ENCODE results near the gene L1CAM. TPM values are rescaled to one million over a fixed set of nuclear protein-coding genes. Genes with fewer than 3 reads are reported as not detected.

Gene L1CAM
- total RNA-seq, 2 donors from 2014 or later, result 1.1 to 1.8 TPM

DNA sequence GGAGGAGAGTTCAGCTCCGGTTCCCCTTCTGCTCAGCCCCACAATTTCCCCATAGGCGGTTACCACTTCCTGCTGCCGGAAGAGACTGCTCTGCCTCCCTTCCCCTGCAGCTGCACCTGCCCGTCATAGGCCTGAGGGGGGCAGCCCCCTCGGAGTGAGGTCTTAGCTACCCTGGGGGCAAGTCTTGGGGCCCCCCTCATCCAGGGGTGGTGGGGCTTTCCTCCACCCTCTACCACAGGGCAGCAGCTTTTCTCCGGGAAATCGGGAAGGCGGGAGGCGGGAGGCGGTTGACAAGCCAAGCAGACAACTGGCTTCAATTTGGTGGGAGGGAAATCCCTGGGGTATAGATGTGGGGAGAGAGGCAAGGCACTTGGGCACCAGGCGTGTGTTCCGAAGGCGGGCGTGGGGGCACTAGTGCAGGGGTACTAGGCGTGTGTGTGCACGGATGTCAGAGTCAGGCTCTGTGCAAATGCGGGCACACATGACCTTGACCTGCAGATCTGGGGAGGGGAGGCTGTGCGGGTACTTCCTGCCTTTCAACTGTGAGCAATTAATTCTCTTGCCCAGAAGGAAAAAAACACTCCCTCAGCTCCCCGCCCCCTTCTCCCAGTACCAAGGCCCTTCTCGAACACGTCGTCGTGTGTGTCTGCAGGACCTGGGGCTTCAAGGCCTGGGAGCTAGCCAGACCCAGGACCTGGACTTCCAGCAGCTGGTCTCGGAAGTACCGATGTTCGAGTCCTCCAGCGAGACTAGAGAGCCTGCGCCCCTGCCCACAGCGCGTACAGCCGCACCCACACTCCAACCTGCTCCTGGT lies 41.1 kb upstream of the L1CAM start:
- Mint-ChIP-seq H3K9me3 (no peaks in the 10 kb centered on the region), H3K36me3 (peaks cover 12 to 21% of the 10 kb centered on the region in 2 donors), H3K27ac (peak overlapping the region; percentile 94 to 96)
- DNase-seq (ENCODE audit: low spot score in 2 of 2), result peak; percentile 55 to 76
- peak; percentile 47 to 54 for ATAC-seq

DNA sequence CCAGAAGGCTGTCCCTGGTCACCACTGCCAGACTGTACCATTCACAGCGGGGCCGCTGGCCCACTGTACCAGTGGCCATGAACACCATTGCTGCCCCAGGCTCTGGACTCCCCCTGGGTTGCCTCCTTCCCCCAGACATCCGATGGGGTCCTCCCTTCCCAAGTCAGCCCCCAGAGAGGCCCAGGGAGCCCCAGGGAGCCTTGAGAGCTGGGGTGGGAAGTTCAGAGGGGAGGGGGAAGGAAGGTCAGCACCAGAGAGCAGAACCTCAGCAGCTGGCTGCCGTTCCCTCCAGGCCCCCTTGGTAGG lies 40.5 kb upstream of the L1CAM start:
- peak; percentile 10 to 13 for ATAC-seq
- Mint-ChIP-seq H3K27ac (peak overlapping the region; percentile 94 to 96), H3K9me3 (no peaks in the 10 kb centered on the region), H3K36me3 (peaks cover 12 to 17% of the 10 kb centered on the region in 2 donors)
- DNase-seq (ENCODE audit: low spot score in 2 of 2), result peak in 1 of 2 donors; percentile 68

DNA sequence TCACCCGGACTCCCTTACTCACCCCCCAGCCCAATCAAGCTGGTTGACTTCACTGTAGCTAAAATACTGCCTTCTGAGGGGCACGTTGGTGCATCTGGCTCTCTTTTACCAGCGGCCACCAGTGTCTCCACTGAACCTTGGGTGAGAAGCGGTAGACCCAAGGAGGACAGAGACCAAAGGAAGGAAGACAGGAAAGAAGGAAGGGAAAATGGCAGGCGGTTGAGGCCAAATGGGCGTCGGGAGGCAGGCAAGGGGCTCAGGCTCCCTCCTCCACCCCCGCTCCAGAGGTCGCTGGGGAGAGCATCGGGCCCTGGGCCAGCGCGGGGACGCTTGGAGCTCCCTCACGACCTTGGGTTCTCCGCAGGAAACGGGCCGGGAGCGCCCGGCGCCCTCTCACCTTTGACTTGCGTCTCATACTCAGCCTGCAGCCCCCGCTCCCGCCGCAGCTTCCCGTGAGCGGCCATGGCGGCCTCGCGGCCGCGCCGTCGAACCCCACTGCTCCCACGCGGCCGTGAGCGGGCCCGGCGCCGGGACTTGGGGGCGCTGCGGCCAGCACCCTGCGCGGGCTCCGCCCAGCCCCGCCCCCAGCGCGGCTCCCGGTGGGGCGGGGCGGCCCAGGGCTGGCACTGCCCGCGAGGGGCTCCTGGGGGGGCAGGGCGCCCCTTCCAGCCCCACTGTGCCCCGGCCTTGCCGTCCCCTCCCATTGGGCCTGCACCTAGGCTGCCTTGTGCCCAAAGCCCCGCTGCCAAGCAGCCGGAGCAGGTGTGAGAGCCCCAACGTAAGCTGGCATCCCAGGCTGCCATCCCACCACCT lies 40.0 kb upstream of the L1CAM start, which contains the start of gene ARHGAP4:
Gene ARHGAP4 (minus strand): TSS at position 526 of the 813 bp plus-strand sequence. CDS start 62 bp downstream, at position 464.
- peaks cover 12 to 15% of the 10 kb centered on the region in 2 donors for H3K36me3 Mint-ChIP-seq
- peak; percentile 11 to 34 for ATAC-seq
- no peaks in the 10 kb centered on the region for H3K9me3 Mint-ChIP-seq
- peak; percentile 51 to 73 for DNase-seq (ENCODE audit: low spot score in 2 of 2)
- peak within 1 kb of the TSS; percentile 94 to 97 for H3K27ac Mint-ChIP-seq

DNA sequence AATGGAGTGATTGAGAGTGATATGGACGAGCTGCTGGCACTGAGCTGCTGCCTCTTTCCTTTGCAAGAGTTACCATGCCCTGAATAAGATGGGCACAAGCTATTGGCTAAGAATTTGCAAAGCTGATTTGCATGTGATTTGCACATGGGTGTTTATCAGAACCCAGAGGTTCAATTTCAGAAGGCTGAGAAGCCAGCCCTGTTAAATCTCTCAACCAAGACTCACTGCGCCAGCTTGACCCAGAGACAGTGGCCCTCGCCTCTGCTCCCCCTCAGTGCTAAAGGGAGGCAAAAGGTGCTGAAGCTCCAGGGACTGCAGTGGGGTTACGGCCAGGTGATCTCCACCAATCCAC lies 39.4 kb upstream of the L1CAM start:
- DNase-seq (ENCODE audit: low spot score in 2 of 2), result no peak
- peaks cover 12 to 15% of the 10 kb centered on the region in 2 donors for H3K36me3 Mint-ChIP-seq
- peak overlapping the region; percentile 94 to 97 for H3K27ac Mint-ChIP-seq
- no peak for ATAC-seq
- H3K9me3 Mint-ChIP-seq, result no peaks in the 10 kb centered on the region

DNA sequence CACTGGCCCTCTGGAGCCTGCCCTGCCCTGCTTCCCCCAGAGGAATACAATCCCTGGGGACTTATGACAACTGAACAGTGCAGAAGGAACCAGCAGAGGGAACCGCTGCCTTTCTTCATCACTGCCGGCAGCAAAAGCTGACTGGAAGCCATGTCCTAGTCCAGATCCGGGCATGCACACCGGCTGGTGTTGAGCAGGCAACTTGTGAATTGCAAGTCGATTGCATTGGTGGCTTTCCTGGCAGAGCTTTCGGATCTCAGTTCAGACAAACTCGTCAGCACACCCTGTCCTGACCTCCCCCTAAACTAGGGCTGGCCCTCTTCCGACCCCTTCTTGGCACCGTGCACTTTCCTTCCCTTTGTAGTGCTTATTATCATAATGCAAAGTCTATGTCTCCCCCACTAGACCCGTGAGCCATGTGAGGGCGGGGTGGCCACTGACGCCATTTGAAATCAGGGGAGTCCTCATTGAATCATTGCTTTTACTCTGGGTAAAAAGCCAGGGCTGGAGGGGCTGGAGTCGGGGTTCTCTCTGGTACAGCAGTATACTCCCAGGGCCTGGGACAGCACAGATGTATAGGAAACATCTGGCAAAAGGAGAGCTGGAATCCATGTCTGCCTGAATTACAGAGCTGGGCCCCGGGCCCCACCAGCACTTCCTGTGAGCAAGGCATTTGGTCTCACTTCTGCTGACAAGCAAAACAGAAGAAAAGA lies 38.3 kb upstream of the L1CAM start:
- DNase-seq (ENCODE audit: low spot score in 2 of 2) (no peak), ATAC-seq (no peak)
- H3K36me3 Mint-ChIP-seq, result peaks cover 12 to 15% of the 10 kb centered on the region in 2 donors
- peak overlapping the region; percentile 94 to 97 for H3K27ac Mint-ChIP-seq
- no peaks in the 10 kb centered on the region for H3K9me3 Mint-ChIP-seq

DNA sequence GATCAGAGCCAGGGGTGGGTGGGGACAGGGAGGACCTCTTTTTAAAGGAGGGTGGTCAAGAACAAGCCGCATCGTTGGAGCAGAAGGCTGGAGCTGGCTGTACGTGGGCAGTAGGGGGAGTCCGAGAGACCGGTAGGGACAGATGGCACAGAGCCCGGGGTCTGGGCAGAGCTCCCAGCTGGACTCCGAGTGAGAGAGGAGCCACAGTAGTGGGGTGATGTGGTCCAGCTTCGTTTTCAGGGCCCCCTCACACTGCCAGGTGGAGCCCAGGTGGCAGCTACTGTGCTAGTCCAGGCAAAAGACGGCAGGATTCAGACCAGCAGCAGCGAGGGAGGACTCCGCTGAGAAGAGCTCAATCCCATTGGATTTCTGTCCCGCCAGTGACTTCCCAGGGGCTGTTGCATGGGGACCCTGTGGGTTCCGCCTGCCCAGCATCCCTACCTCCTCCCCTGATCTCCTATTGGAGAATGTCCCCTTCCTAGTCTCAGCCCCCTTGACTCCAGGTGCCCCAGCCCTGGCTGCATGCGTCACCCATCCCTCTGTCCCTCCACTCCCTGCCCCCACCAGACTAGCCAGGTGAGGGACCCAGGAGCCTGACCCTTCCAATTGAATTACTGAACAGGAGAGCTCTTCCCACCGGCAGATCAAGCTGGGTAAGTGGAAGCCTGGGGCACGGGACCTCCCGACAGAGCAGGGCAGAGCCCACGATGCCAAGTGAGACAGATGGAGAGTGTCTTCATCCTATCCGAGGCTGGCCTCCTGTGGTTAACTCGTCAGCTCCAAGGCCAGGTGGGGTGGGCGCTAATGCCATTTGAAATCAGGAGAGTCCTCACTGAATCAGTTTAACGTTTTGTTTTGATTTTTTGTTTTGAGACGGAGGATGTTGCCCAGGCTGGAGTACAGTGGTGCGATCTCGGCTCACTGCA lies 37.2 kb upstream of the L1CAM start:
- Mint-ChIP-seq H3K36me3 (peaks cover 12 to 15% of the 10 kb centered on the region in 2 donors), H3K27ac (peak overlapping the region; percentile 60 to 94), H3K9me3 (no peaks in the 10 kb centered on the region)
- ATAC-seq (no peak), DNase-seq (ENCODE audit: low spot score in 2 of 2) (no peak)

DNA sequence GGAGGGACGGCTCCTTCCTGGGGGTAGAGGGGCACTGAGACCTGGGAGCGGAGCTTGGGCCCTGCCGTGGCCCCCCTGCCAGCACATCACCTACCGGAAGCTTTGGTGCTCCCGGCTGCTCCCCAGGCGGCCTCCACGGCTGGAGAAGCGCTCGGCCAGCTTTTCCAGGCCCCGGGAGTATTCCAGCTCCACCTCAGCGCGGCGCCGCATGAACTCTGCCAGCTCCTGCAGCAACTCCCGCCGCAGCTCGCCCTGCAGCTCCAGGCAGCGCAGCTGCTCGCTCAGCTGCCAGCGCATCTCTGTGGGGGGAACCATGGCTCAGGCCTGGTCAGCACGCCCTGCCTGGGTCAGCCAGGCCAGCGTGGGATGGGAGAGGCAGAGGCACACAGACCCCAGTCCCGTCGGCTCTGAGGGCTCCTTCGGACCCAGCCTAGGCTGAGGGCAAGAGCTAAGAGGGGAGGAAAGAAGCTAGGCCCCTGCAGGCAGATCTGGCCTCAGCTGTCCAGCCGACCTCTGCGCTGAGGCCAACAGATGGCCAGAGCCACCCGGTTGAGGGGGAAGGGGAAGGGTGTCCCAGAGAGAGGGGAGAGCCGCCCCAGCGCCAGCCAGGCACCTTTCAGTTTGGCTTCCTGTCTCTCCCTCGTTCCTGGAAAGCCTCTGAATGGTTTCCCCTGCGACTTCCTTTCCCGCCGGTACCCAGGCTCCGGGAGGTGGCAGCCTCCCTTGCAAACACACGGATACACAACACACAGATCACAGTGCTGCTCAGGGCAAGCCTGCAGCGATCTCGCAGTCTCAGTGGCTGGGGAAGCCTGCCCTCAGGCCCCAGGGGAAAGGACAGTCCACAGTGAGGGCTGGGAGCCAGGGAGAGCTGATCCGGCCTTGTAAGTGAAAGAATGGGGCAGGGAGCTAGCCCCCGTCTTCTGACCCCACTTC lies 35.8 kb upstream of the L1CAM start:
- peaks cover 15 to 17% of the 10 kb centered on the region in 2 donors for H3K36me3 Mint-ChIP-seq
- ATAC-seq, result no peak
- peak overlapping the region; percentile 44 to 94 for H3K27ac Mint-ChIP-seq
- DNase-seq (ENCODE audit: low spot score in 2 of 2), result no peak
- no peaks in the 10 kb centered on the region for H3K9me3 Mint-ChIP-seq

DNA sequence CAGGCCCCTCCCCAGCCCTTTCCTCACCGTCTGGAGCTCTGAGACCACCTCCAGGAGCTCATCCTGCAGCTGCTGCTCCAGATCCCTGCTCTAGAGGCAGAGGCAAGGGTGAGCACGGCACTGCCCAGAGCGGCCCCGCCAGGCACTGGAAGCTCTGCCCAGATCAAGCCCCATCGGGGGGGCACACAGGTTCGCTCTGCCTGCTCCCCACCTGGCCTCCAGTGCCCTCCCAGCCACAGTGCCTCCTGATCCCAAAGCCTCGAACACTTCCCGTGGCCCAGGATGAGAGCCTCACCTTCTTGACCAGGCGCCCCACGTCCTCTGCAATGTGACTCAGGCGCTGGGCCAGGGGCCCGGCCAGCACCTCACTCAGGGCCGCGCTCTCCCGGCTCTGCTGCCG lies 35.1 kb upstream of the L1CAM start:
- Mint-ChIP-seq H3K27ac (peak overlapping the region in 1 of 2 donors; percentile 74), H3K9me3 (no peaks in the 10 kb centered on the region), H3K36me3 (peaks cover 15 to 17% of the 10 kb centered on the region in 2 donors)
- DNase-seq (ENCODE audit: low spot score in 2 of 2), result no peak
- no peak for ATAC-seq

DNA sequence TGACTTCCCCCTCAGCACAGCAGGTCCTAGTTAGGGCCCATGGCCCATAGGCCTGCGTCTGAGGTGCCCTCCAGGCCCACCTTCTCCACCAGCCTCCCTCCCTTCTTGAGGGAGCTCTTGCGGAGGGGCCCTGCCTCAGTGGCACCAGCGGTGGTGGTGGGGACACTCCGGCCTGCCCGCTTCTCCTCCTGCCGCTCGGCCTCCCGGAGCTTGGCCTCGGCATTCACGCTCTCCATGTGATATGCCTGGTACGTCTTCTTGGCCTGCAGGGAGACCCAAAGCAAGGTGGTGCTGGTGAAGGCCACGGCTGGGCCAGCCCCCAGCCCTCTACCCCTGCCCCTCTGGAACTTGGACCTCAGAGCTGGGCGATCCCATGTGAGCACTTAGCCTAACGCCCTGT lies 34.6 kb upstream of the L1CAM start:
- no peak for ATAC-seq

DNA sequence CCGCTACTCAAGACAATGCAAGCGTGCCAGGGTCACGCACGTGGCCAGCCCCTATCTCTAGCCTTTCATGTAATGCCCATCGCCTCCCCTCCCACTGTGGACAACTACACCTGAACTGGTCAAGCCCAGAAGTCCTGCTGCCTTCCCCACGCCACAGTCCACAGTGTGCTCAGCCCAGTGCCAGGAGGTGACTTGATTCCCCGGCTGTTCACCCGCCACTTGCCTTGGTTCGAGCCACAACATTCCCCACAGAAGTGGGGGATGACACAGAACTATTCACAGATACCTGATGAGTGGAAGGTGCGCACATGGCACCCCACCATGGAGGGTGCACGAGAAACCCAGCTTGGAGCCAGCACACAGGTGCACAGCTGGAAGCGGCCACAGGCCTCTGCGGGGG lies 33.3 kb upstream of the L1CAM start:
- no peak overlapping the region for H3K27ac Mint-ChIP-seq
- peaks cover 2 to 8% of the 10 kb centered on the region in 2 donors for H3K36me3 Mint-ChIP-seq
- H3K9me3 Mint-ChIP-seq, result no peaks in the 10 kb centered on the region
- ATAC-seq (no peak), DNase-seq (ENCODE audit: low spot score in 2 of 2) (no peak)

More for the DNA sequence above, 34.6 kb upstream of the L1CAM start:
- DNase-seq (ENCODE audit: low spot score in 2 of 2), result no peak
- H3K27ac Mint-ChIP-seq, result no peak overlapping the region
- peaks cover 14% of the 10 kb centered on the region in 2 donors for H3K36me3 Mint-ChIP-seq
- no peaks in the 10 kb centered on the region for H3K9me3 Mint-ChIP-seq

DNA sequence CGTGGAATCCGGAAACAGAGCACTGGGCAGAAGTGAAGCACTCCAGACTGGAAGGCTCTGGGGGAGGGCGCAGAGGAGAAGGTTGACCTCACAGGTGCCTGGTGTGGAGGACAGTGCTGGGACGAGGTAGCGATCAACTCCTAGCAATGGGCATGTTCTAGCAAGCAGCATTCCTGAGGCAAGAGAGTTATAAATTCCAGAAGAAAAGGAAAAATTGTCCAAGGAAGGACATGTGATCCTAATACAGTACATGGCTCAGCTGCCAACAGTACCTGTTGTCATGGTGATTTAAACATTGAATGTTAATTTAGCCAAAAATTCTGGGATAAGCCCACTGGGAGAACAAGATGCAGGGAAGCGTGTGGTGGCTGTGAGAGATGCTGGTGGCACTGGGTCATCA lies 31.9 kb upstream of the L1CAM start:
- Mint-ChIP-seq H3K27ac (no peak overlapping the region), H3K36me3 (peaks cover 0 to 6% of the 10 kb centered on the region in 2 donors), H3K9me3 (no peaks in the 10 kb centered on the region)
- no peak for ATAC-seq
- DNase-seq (ENCODE audit: low spot score in 2 of 2), result no peak

DNA sequence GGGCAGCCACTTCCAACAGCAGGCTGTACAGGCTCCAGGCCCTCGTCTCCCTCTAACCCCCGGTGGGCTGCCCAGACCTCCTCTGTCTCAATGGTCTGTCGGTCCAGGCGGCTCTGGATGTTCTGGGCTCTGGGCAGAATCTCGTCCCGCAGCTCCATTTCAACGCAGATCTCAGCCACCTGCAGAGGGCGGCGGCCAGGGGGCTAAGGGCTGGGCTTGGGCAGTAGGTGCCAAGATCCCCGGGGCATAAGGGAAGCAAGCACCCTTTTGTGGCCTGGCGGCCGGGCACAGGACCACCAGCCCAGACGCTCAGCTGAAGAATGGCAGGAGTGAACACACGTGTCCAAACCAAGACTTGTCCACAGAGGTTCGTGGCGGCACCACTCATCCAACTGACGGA lies 27.7 kb upstream of the L1CAM start:
- ATAC-seq (no peak), DNase-seq (ENCODE audit: low spot score in 2 of 2) (no peak)
- Mint-ChIP-seq H3K27ac (no peak overlapping the region), H3K9me3 (no peaks in the 10 kb centered on the region), H3K36me3 (peaks cover 0 to 6% of the 10 kb centered on the region in 2 donors)

DNA sequence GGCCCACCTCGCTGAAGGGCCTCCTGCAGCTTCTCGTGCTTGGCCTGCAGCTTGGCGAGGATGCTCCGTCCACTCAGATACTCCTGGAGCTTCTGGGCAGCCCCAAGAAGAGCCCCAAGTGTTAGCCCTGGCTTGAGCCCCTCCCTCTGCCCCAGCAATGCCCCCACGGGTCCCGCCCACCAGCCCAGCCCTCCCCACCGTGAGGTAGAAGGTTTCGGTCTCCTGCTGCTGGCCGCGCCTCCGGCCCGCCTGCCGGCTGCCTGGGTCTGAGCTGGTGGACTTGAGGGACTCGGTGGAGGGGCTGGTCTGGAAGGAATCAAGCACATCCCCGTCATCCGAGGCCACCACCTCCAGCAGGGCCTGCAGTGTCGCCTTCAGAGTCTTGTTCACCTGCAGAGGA lies 27.2 kb upstream of the L1CAM start:
- peaks cover 0 to 6% of the 10 kb centered on the region in 2 donors for H3K36me3 Mint-ChIP-seq
- DNase-seq (ENCODE audit: low spot score in 2 of 2) (no peak), ATAC-seq (no peak)
- H3K9me3 Mint-ChIP-seq, result no peaks in the 10 kb centered on the region
- no peak overlapping the region for H3K27ac Mint-ChIP-seq

DNA sequence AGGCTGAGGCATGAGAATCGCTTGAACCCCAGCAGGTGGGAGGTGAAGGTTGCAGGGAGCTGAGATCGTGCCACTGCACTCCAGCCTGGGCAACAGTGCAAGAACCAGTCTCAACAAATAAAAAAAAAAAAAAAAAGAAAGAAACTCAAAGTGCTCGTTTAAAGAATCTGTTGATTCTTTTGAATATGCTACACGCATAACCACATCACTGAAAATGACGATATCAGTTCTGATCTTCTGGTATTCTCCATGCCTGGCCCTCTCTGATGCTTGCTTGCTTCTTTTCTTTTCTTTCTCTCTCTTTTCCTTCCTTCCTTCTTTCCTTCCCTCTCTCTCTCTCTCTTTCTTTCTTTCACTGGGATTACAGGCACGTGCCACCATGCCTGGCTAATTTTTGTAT lies 25.8 kb upstream of the L1CAM start:
- no peak for ATAC-seq
- DNase-seq (ENCODE audit: low spot score in 2 of 2), result no peak
- Mint-ChIP-seq H3K27ac (peak overlapping the region; percentile 30 to 66), H3K36me3 (no peaks in the 10 kb centered on the region), H3K9me3 (no peaks in the 10 kb centered on the region)

DNA sequence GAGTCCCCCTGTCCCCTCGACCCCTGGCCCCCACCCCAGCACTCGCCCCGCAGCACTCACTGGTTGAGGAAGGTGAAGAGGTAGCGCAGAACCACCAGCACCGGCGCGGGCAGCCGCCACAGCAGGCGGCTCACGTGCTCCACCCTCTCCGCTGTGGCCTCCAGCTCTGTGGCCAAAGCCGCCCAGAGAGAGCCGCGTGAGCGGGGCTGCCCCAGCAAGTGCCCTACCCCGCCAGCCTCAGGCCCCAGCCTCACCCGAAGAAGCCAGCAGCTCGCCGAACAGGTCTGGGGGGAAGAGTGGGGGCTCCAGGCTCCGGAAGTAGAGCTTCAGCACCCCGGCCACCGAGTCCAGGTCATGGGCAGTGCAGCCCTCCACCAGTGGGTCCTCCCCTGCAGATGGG lies 24.5 kb upstream of the L1CAM start:
- no peaks in the 10 kb centered on the region for H3K9me3 Mint-ChIP-seq
- H3K36me3 Mint-ChIP-seq, result no peaks in the 10 kb centered on the region
- DNase-seq (ENCODE audit: low spot score in 2 of 2) (no peak), ATAC-seq (no peak)
- H3K27ac Mint-ChIP-seq, result no peak overlapping the region

Measured in activated naive CD4-positive, alpha-beta T cell treated with anti-CD3 and anti-CD28 coated beads, Interleukin-2, amount 50 U/mL, for 72 hours (primary cell).